HCT116 (cell line): ENCODE data around the gene PDSS1. TPM values are rescaled to one million over a fixed set of nuclear protein-coding genes. Genes with fewer than 3 reads are reported as not detected.

Experiments used
- ATAC-seq: fragments of 200-7000 bp; cut with Tn5 transposase; 2 replicates; pipeline ENCODE4 v1.9.1; 2020; ENCODE audit warnings: mild to moderate bottlenecking, moderate library complexity
- BruUV-seq: library from RNA; stranded (reverse); fragments of 400-500 nt; replicated peaks from 2 replicates; lab custom pipeline; 2021; lab: Mats Ljungman, UMichigan
- CTCF ChIA-PET: fragments of 300-600 bp; sonication (Branson Sonifier 250); formaldehyde crosslinking; loops from one replicate; lab custom pipeline; 2021; ENCODE audit warnings: antibody characterized with exemption; lab: Charles Lee
- POLR2A ChIA-PET: fragments of 300-600, 350-600 bp; sonication (Branson Sonifier 250); formaldehyde crosslinking; loops from one replicate; lab custom pipeline; 2021; ENCODE audit warnings: antibody characterized with exemption; lab: Charles Lee
- RAD21 ChIA-PET, 2 experiments: fragments of 300-600 bp; sonication (Branson Sonifier 250); formaldehyde crosslinking; loops; one replicate each; lab custom pipeline; 2023; ENCODE audit warnings: low total read pairs in 2 of 2; ENCODE audit not compliant: uncharacterized antibody in 2 of 2, unreplicated experiment in 2 of 2, low non-redundant PET in 1 of 2; lab: Charles Lee
- DNase-seq: peaks from one replicate; pipeline ENCODE4 v3.0.0-alpha.2; 2010; ENCODE audit warnings: low read depth, low spot score
- H2AFZ ChIP-seq: fragments of 200-600 bp; shearing (Covaris generic), sonication (generic); 2 replicates; pipeline ENCODE4 v1.6.1; 2017; ENCODE audit warnings: low read depth, mixed run types, mixed read lengths, antibody characterized with exemption, low read length; ENCODE audit not compliant: poor library complexity, severe bottlenecking
- H3K27ac ChIP-seq: 2 replicates; pipeline ENCODE4 v1.5.1; 2012; ENCODE audit warnings: low read depth, low read length
- H3K27me3 ChIP-seq: fragments of 200-600 bp; sonication (generic); 2 replicates; pipeline ENCODE4 v1.6.1; 2016; ENCODE audit warnings: mixed run types, low read length, mixed read lengths; ENCODE audit not compliant: insufficient read depth
- H3K36me3 ChIP-seq, 2 experiments: fragments of 200-500 bp in 1 of 2; fragments of 200-600 bp in 1 of 2; sonication (Bioruptor generic) in 1 of 2; sonication (generic) in 1 of 2; 2 replicates each; pipeline versions ENCODE4 v1.5.1 to v1.6.1; 2014 to 2016; ENCODE audit warnings: low read length in 2 of 2, inconsistent platforms in 1 of 2, mixed read lengths in 1 of 2, mixed run types in 1 of 2; ENCODE audit not compliant: insufficient read depth in 2 of 2, control insufficient read depth in 1 of 2
- H3K4me1 ChIP-seq, 2 experiments: fragments of 200-600 bp in 1 of 2; sonication (generic) in 1 of 2; 2 replicates each; pipeline versions ENCODE4 v1.5.1 to v1.6.1; 2012 to 2017; ENCODE audit warnings: low read length in 2 of 2, inconsistent platforms in 1 of 2, mild to moderate bottlenecking in 1 of 2, mixed read lengths in 1 of 2, mixed run types in 1 of 2, moderate library complexity in 1 of 2; ENCODE audit not compliant: insufficient read depth in 2 of 2, control insufficient read depth in 1 of 2
- H3K4me2 ChIP-seq: fragments of 200-600 bp; sonication (generic); 2 replicates; pipeline ENCODE4 v1.6.1; 2017; ENCODE audit warnings: mixed run types, low read length, mixed read lengths
- H3K4me3 ChIP-seq, 2 experiments: fragments of 200-600 bp in 1 of 2; sonication (generic) in 1 of 2; replicated peaks in 1 of 2; 2 replicates each; pipeline ENCODE4 v1.5.1; 2011 to 2016; ENCODE audit warnings: low read length in 2 of 2, control low read depth in 1 of 2, low read depth in 1 of 2, mild to moderate bottlenecking in 1 of 2, mixed read lengths in 1 of 2, mixed run types in 1 of 2
- H3K79me2 ChIP-seq: fragments of 200-600 bp; sonication (generic); 2 replicates; pipeline ENCODE4 v1.6.1; 2017; ENCODE audit warnings: mild to moderate bottlenecking, mixed run types, low read length, moderate library complexity, mixed read lengths; ENCODE audit not compliant: insufficient read depth
- H3K9ac ChIP-seq: fragments of 200-600 bp; sonication (generic); 2 replicates; pipeline ENCODE4 v1.6.1; 2016; ENCODE audit warnings: low read length, mixed read lengths
- H3K9me2 ChIP-seq: fragments of 200-600 bp; sonication (generic), shearing (Covaris generic); 2 replicates; pipeline ENCODE4 v1.6.1; 2017; ENCODE audit warnings: mixed run types, mild to moderate bottlenecking, moderate library complexity; ENCODE audit not compliant: insufficient read depth
- H3K9me3 ChIP-seq, 2 experiments: fragments of 200-500 bp in 1 of 2; fragments of 200-600 bp in 1 of 2; sonication (Bioruptor generic) in 1 of 2; sonication (generic) in 1 of 2; 2 replicates each; pipeline ENCODE4 v1.6.1; 2014 to 2017; ENCODE audit warnings: low read length in 2 of 2, mixed read lengths in 2 of 2, inconsistent platforms in 1 of 2, low read depth in 1 of 2, mild to moderate bottlenecking in 1 of 2, mixed run types in 1 of 2, moderate library complexity in 1 of 2; ENCODE audit not compliant: control insufficient read depth in 1 of 2, insufficient read depth in 1 of 2
- H4K20me1 ChIP-seq: fragments of 200-600 bp; sonication (generic), shearing (Covaris generic); 2 replicates; pipeline ENCODE4 v1.6.1; 2017; ENCODE audit warnings: mixed run types, mild to moderate bottlenecking, moderate library complexity; ENCODE audit not compliant: insufficient read depth
- CEBPB ChIP-seq: IDR thresholded peaks from 2 replicates; pipeline ENCODE4 v1.6.1; 2012; ENCODE audit warnings: low read depth
- ELF1 ChIP-seq: IDR thresholded peaks from 2 replicates; pipeline ENCODE4 v1.6.1; 2012; ENCODE audit warnings: low read depth, borderline replicate concordance
- EZH2phosphoT487 ChIP-seq: fragments of 200-600 bp; IDR thresholded peaks from 2 replicates; pipeline ENCODE4 v1.6.1; 2018; ENCODE audit warnings: antibody characterized with exemption, borderline replicate concordance
- MAX ChIP-seq: IDR thresholded peaks from 2 replicates; pipeline ENCODE4 v1.6.1; 2012
- SIN3A ChIP-seq: IDR thresholded peaks from 2 replicates; pipeline ENCODE4 v1.6.1; 2012; ENCODE audit warnings: low read depth
- SP1 ChIP-seq: IDR thresholded peaks from 2 replicates; pipeline ENCODE4 v1.6.1; 2012; ENCODE audit warnings: low read depth
- TCF7L2 ChIP-seq: IDR thresholded peaks from 2 replicates; pipeline ENCODE4 v1.7.0; 2011; ENCODE audit warnings: borderline replicate concordance, inconsistent platforms; ENCODE audit not compliant: insufficient read depth, insufficient read length; ENCODE audit errors: extremely low read depth
- YY1 ChIP-seq: IDR thresholded peaks from 2 replicates; pipeline ENCODE4 v1.6.1; 2011; ENCODE audit warnings: low read length, low read depth, moderate library complexity, mild to moderate bottlenecking; ENCODE audit not compliant: insufficient replicate concordance; ENCODE audit errors: extremely low read depth
- intact Hi-C: fragments of 100-400 bp; cut with micrococcal nuclease; formaldehyde crosslinking; loops from 2 replicates; pipeline ENCODE4 v1.10.0; 2022
- total RNA-seq: library from RNA; stranded (reverse); gene quantifications from one replicate; pipeline ENCODE4 v1.2.1, GENCODE V29; 2021; ENCODE audit not compliant: unreplicated experiment
- TF ChIP-seq, protein P1 (sequence below), 3 experiments: fragments of 200-600 bp in 1 of 3; sonication (generic) in 1 of 3; IDR thresholded peaks in 2 of 3; conservative IDR thresholded peaks in 1 of 3; 2 replicates each; pipeline ENCODE4 v1.5.1; 2012 to 2017; ENCODE audit warnings: low read depth in 2 of 3, low read length in 2 of 3, antibody characterized with exemption in 1 of 3, borderline replicate concordance in 1 of 3, control low read depth in 1 of 3, mild to moderate bottlenecking in 1 of 3, mixed read lengths in 1 of 3, mixed run types in 1 of 3, moderate library complexity in 1 of 3; ENCODE audit not compliant: insufficient read depth in 1 of 3

PDSS1 gene
- total RNA-seq, 1 experiment from 2014 or later: 23.5 TPM

- Histone ChIP-seq H2AFZ (no peak overlapping the region), H3K4me1 (no peaks in the 10 kb centered on the region), H3K4me3 (no peak overlapping the region), H3K27ac (no peak overlapping the region), H3K27me3 (no peaks in the 10 kb centered on the region), H4K20me1 (no peaks in the 10 kb centered on the region), H3K4me2 (no peak overlapping the region), H3K79me2 (peaks cover 33% of the 10 kb centered on the region), H3K9me3 (no peaks in the 10 kb centered on the region), H3K9ac (no peak overlapping the region), H3K9me2 (no peaks in the 10 kb centered on the region), H3K36me3 (peaks cover 25 to 29% of the 10 kb centered on the region in 2 experiments)
- CTCF ChIA-PET: no interaction called here
- no peak for ATAC-seq
- intact Hi-C loops: no loop called here
- DNase-seq: no peak
- BruUV-seq: no TSS peak
- RAD21 ChIA-PET: no interaction called here
- no peak for TF ChIP-seq TCF7L2
- no peak for TF ChIP-seq CEBPB
- no peak for TF ChIP-seq EZH2phosphoT487
- no peak for TF ChIP-seq MAX
- no peak for TF ChIP-seq SIN3A
- no peak for TF ChIP-seq SP1
- TF ChIP-seq, protein P1, sequence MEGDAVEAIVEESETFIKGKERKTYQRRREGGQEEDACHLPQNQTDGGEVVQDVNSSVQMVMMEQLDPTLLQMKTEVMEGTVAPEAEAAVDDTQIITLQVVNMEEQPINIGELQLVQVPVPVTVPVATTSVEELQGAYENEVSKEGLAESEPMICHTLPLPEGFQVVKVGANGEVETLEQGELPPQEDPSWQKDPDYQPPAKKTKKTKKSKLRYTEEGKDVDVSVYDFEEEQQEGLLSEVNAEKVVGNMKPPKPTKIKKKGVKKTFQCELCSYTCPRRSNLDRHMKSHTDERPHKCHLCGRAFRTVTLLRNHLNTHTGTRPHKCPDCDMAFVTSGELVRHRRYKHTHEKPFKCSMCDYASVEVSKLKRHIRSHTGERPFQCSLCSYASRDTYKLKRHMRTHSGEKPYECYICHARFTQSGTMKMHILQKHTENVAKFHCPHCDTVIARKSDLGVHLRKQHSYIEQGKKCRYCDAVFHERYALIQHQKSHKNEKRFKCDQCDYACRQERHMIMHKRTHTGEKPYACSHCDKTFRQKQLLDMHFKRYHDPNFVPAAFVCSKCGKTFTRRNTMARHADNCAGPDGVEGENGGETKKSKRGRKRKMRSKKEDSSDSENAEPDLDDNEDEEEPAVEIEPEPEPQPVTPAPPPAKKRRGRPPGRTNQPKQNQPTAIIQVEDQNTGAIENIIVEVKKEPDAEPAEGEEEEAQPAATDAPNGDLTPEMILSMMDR (IDR thresholded peaks at IDR 0.05 in 2 of 3, conservative IDR thresholded peaks at IDR 0.05 in 1 of 3; ENCODE audit: borderline replicate concordance in 1 of 3, insufficient read depth in 1 of 3, low read depth in 2 of 3, low read length in 2 of 3): no peak
- no peak for TF ChIP-seq YY1
- no peak for TF ChIP-seq ELF1
- POLR2A ChIA-PET: no interaction called here
These were observed 13.8 kb downstream of the PDSS1 start for GRCh38 chr10:26711324-26711723.
